HG03103 (cell line): ENCODE measurements around the gene ZNF148.
"Not testable (repeated sequence)": the region's sequence is repeated elsewhere in the genome, so short reads cannot be mapped to it uniquely, and the experiment has no call there.

Source experiments
- ATAC-seq: cut with Tn5 transposase; IDR thresholded peaks from one replicate; pipeline ENCODE4 v1.9.1; 2021; ENCODE audit warnings: low read depth; ENCODE audit not compliant: unreplicated experiment

ZNF148 gene, protein sequence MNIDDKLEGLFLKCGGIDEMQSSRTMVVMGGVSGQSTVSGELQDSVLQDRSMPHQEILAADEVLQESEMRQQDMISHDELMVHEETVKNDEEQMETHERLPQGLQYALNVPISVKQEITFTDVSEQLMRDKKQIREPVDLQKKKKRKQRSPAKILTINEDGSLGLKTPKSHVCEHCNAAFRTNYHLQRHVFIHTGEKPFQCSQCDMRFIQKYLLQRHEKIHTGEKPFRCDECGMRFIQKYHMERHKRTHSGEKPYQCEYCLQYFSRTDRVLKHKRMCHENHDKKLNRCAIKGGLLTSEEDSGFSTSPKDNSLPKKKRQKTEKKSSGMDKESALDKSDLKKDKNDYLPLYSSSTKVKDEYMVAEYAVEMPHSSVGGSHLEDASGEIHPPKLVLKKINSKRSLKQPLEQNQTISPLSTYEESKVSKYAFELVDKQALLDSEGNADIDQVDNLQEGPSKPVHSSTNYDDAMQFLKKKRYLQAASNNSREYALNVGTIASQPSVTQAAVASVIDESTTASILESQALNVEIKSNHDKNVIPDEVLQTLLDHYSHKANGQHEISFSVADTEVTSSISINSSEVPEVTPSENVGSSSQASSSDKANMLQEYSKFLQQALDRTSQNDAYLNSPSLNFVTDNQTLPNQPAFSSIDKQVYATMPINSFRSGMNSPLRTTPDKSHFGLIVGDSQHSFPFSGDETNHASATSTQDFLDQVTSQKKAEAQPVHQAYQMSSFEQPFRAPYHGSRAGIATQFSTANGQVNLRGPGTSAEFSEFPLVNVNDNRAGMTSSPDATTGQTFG

GRCh38 chr3:125374996-125375941 lies at the start of gene ZNF148:
Gene ZNF148 (minus strand): TSS chr3:125375325. CDS start chr3:125313640, 61,685 bp downstream.
- peak; percentile 84 for ATAC-seq

DNA sequence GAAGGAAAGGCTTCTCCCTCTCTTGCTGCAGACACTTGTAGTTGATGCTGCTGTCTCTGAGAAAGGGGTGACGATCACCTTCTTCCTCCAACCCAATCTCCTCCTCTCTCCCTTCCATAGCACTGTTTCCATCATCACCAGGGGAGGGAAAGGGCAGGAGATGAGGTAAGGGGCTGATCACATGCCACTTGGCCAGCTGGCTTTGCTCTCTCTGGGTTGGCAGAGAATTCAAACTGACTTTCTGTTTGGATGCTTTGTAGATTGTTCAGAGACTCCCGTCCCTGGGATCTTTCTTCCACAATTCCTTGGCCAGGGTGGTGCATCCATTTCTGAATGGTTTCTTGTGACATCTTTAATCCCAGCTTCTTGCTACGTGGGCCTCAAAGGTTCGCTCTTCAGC lies 43.2 kb upstream of the ZNF148 start:
- ATAC-seq: no peak

DNA sequence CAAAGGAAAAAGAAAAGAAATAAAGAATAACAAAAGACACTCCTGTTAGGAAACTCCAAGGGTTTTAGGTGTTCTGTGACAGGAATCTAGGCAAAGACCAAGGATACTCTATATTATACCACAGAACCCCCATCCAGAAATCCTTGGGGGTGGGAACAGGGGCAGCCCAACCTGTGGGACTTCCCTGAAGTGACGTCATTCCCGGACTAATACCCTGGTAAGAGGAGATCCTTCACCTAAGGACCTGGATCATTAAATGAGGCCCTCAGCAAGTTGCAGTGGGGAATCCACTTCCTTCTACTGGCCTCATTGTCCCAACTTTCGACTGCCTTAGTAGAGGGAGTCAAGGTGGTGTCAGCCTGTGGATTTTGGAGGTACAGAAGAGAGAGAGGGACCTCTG lies 41.1 kb upstream of the ZNF148 start:
- ATAC-seq: no peak

DNA sequence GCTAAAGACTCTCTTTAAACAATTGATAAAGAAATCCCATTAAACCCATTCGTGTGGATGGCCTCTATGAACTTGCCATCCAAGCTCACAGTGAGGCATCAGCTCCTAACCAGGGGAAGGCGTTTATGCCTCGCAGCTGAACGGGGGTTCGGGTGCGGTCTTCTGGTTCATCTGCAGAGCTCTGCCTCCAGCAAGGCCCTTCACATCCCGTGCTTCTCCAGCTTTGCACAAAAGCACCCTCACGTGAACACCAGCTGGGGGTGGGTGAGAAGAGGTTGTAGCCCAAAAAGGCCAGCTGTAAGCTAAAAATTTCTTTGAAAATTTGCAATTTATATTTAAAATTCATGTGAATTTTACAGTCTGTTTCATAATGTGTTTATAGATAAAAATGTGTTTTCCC lies 39.5 kb upstream of the ZNF148 start:
- ATAC-seq: no peak

DNA sequence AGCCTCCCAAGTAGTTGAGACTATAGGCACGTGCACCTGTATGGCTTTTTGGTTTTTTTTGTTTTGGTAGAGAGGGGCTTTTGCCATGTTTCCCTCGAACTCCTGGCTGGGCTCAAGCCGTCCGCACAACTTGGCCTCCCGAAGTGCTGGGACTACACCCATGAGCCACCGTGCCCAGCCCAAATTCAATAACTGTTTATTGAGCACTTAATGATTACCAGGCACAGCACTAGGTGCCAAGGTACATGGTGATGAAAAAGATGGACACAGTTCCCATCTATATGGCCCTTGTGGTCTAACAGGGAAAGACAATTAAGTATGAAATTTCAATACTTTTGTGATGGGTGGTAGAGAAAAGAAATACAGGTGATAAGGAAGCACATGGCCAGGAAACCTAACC lies 35.8 kb upstream of the ZNF148 start:
- no peak for ATAC-seq

- no peak for ATAC-seq
Observed at GRCh38 chr3:125406070-125406469, 30.9 kb upstream of the ZNF148 start.

DNA sequence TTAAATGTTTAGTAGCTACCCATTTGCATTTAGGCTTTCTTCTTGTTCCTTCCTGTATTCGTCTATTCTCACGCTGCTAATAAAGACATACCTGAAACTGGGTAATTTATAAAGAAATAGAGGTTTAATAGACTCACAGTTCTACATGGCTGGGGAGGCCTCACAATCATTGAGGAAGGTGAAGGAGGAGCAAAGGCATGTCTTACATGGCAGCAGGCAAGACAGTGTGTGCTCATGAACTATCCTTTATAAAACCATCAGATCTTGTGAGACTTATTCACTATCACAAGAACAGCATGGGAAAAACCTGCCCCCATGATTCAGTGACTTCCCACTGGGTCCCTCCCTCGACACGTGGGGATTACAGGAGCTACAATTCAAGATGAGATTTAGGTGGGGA lies 30.4 kb upstream of the ZNF148 start:
- ATAC-seq: not testable (repeated sequence)

DNA sequence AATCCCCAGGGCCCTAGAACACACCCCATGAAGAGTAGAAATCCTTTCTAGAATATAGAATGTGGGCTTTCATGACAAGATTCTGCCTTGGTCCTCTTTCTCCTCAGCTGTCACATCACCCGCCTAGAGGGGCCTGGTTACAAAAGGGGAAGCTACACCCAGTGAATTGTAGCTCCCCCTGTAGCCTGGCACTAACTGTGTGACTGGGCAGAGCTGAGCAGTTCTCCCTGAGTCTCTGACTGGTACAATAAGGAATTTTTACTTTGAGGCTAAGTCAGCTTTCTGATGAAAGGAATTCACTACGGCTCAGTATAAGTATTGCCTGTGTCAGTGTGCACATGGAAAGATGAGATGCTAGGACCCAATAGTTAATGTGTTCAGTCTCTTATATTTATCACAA lies 28.7 kb upstream of the ZNF148 start:
- no peak for ATAC-seq

- no peak for ATAC-seq
Observed at GRCh38 chr3:125402639-125403038, 27.5 kb upstream of the ZNF148 start.

DNA sequence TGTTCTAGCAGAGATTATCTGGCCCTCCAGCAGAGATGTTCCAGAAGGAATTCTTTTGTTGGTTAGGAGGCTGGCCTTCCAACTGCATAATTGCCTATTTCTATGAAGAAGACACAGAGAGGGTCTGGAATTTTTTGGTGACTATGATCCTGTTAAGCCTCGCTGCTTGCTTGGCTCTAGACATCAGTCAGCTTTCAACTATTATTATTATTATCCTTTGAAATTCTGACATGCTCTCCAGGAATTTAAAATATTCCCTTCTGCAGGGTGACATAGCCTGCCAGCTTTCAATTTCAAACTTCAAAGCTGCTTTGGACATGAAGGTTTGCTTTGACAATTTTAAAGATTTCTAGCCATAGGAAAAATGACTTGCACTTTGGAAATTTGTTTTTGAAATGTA lies 26.3 kb upstream of the ZNF148 start:
- ATAC-seq: no peak

GRCh38 chr3:125398952-125399351 lies 23.8 kb upstream of the ZNF148 start:
- no peak for ATAC-seq

- ATAC-seq: no peak
Observed at GRCh38 chr3:125395091-125395490, 20.0 kb upstream of the ZNF148 start.

GRCh38 chr3:125394406-125394805 lies 19.3 kb upstream of the ZNF148 start:
- no peak for ATAC-seq

DNA sequence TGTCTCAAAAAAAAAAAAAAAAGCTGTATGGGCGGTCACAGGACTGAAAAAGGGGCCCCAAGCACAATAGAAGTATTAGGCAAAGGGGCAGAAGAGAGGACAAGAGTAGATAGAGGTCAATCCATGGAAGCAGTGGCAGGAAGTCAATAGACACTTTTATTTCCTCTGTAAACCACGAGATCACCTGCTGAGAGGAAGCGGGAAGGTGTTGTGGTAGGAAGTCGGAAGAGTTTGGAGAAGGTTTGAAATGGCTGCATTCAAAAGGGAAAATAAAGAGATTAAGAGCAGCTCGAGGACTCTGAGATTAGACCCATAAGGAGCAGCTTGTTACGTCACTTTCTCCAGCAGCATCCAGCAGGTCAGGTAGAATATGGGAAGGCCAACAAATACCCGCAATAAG lies 14.2 kb upstream of the ZNF148 start:
- no peak for ATAC-seq

GRCh38 chr3:125388369-125388768 lies 13.2 kb upstream of the ZNF148 start:
- not testable (repeated sequence) for ATAC-seq

DNA sequence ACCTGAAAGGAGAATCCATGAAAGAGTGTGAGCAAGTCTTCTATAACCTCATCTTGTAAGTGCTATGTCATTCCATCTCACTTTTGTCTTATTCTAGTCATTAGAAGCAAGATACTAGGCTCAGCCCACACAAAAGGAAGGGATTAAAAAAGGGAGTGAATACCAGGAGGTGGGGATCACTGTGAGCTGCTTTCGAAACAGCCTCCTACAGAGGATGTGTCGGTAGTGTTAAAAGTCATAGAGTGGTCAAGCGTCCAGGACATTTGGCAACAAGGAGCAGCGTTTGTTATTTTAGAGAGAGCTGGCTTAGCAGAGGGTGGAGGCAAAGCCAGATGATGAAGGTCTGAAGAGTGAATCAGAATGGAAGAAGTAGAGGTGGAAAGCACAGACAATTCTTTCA lies 11.7 kb upstream of the ZNF148 start:
- ATAC-seq: no peak

- ATAC-seq: no peak
Observed at GRCh38 chr3:125383744-125384143, 8.6 kb upstream of the ZNF148 start.

DNA sequence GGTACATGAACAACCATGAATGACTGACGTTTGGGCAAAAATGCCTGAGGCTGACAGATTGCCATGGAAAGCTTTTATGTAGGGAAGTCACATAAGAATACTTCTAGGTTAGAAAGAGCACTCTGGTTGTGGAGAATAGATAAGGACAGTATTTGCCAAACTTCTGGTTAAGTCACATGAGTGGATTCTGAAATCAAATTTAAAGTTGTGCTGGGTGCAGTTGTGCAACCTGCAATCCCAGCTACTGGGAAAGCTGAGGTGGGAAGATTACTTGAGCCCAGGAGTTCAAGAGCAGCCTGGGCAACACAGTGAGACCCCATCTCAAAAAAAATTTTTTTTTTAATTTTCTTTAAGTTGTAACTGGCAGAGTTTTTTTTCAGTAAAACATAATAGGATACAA lies 7.2 kb upstream of the ZNF148 start:
- ATAC-seq: no peak

- no peak for ATAC-seq
Observed at GRCh38 chr3:125381743-125382142, 6.6 kb upstream of the ZNF148 start.

DNA sequence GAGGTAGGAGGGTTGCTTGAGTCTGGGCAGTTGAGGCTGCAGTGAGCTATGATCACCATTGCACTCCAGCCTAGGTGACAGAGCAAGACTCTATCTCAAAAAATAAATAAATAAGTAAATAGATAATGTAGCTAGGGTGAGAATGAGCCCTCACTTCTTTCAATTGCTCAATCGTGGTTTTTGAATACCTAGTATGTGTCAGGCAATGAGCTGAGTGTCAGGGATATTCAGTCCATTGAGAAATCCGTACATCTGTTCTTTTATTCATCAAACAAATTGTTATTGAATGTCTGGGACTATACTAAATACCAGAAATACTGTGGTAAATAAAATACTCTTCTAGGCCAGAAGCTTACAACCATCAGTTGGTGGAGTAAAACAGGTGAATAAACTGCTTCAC lies 6.2 kb upstream of the ZNF148 start:
- no peak for ATAC-seq

DNA sequence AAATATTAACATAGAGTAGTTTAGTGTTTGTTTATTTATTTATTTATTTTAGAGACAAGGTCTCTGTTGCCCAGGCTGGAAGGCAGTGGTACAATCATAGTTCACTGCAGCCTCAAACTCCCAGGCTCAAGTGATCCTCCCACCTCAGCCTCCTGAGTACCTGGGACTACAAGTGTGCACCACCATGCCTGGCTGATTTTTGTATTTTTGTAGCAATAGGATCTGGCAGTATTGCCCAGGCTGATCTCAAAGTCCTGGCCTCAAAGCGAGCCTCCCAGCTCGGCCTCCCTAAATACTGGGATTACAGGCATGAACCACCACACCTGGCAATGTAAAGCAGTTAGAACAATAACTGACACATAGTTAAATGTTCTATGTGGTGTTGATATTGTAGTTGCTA lies 4.4 kb upstream of the ZNF148 start:
- ATAC-seq: no peak
